IPS-18c (cell line): ENCODE measurements around the gene PTPRN2.
A peak's percentile ranks its signal among the peaks of the same experiment; 100 is the strongest.

Experiments
- H3K4me3 ChIP-seq: 2 replicates; pipeline ENCODE4 v1.7.0; 2013; ENCODE audit warnings: low read depth, mild to moderate bottlenecking, low read length, moderate library complexity; ENCODE audit not compliant: insufficient read depth
- H3K9me3 ChIP-seq: one replicate; pipeline ENCODE4 v1.6.1; 2013; ENCODE audit warnings: mild to moderate bottlenecking, low read length, moderate library complexity; ENCODE audit not compliant: control insufficient read depth, insufficient read depth

Gene PTPRN2

GRCh38 chr7:158077151-158077840, 510.3 kb downstream of the PTPRN2 start:
- no peak overlapping the region for H3K4me3 ChIP-seq
- peaks cover 52% of the 10 kb centered on the region for H3K9me3 ChIP-seq

- Histone ChIP-seq H3K9me3 (peaks cover 56% of the 10 kb centered on the region), H3K4me3 (no peak overlapping the region)
Measured at GRCh38 chr7:158076656-158077055, 511.0 kb downstream of the PTPRN2 start.

GRCh38 chr7:158076215-158076614, 511.4 kb downstream of the PTPRN2 start:
- Histone ChIP-seq H3K9me3 (peaks cover 57% of the 10 kb centered on the region), H3K4me3 (no peak overlapping the region; the same call in 1 of the 2 replicates)

GRCh38 chr7:158075633-158076001, 512.0 kb downstream of the PTPRN2 start:
- peaks cover 60% of the 10 kb centered on the region for H3K9me3 ChIP-seq
- H3K4me3 ChIP-seq: no peak overlapping the region; the same call in 1 of the 2 replicates

- H3K9me3 ChIP-seq: peaks cover 65% of the 10 kb centered on the region
Measured at GRCh38 chr7:158074896-158075632, 512.6 kb downstream of the PTPRN2 start.

DNA sequence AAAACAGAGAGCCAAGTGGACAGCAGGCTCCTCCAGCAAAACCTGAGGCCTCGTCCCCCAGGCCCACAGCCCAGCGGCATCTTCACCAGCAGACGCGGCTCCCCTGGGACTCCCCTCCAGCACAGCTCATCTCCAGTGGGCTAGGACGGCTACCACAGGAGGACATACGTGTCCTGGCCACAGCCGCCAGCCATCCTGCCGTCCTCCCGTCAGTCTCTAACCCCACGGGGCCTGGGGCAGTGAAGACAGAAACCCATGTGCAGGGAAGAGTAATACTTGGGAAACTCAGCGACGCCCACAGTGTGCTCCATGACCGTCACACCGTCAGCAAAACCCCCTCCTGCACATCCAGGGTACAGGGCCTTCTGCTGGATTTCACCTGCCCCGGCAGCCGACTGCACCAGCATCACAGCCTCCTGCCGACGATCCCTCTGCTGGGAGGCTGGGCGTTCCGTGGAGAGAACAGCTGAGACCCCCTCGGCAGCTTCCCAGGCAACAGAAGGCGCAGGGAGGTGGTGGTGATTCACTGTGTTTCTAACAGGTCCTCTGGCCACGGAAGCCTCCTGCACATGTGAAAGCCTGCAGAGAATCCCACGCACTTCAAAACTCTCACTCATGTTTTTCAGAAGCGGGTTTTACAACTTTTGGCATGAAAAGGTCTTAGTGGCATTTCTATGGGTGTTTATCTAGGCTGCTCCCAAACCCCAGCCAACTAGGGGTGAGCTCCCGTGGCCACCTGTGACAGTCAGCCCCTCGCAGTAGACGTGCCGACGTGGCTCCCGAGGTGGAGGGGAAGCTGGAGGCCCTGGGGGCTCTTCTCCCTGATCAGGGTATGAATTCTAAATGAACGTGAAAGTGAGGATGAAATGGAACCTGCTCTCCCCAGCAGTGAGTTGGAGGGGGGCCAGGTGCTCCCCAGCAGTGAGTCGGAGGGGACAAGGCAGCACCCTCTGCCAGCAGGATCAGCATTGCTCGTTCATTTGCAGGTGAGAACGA, 513.5 kb downstream of the PTPRN2 start:
- peak overlapping the region; percentile 1; the same call in 1 of the 2 replicates for H3K4me3 ChIP-seq
- peaks cover 63% of the 10 kb centered on the region for H3K9me3 ChIP-seq

More at GRCh38 chr7:158074896-158075632, 512.6 kb downstream of the PTPRN2 start:
- no peak overlapping the region for H3K4me3 ChIP-seq

GRCh38 chr7:158072991-158073730, 514.5 kb downstream of the PTPRN2 start:
- peaks cover 60% of the 10 kb centered on the region for H3K9me3 ChIP-seq

GRCh38 chr7:158070222-158070920, 517.3 kb downstream of the PTPRN2 start:
- Histone ChIP-seq H3K9me3 (peaks cover 58% of the 10 kb centered on the region), H3K4me3 (no peak overlapping the region)

More at GRCh38 chr7:158072991-158073730, 514.5 kb downstream of the PTPRN2 start:
- H3K4me3 ChIP-seq: peak overlapping the region; percentile 1; the same call in 1 of the 2 replicates

DNA sequence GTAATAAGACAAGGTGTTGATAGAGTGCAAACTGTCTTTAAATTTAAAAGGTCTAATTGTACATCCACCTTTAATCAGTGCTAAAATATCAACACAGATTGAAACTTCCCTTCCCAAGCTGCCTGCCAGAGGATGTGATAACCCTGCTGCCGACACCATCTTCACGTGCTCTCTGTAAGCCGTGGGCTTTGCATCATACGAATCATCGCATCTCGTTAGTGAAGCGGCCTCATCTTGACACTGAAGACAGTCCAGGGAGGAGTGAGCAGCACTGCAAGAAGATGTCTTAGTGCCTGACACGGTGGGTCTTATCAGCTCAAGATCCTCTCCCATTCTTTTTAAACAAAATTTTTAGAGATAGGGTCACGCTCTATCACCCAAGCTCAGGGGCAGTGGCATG, 518.8 kb downstream of the PTPRN2 start:
- Histone ChIP-seq H3K9me3 (peaks cover 49% of the 10 kb centered on the region), H3K4me3 (no peak overlapping the region)

DNA sequence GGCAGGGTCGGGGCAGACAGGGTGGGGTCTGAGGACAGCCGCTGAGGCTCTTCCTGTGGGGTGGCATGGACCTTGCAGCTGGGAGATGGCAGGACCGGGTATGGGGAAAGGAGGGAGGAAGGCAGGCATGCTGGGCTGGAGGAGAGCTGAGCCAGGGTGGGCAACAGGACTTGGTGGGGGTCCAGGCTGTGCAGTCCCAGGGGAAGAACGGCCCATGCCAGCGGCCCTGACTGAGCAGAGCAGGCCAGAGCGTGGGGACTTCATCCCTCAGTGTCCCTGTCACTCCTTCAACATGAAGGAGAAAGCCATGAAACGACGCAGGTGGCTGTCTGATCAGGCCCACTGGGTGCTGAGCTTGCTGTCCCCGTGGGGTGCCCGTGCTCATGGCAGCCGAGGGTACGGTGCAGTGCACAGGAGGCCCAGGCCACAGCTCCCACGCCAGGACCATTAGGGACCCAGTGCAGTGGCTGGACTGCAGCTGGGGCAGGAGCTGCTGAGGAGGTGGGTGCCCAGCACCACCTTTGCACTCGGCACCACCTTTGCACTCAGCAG, 519.6 kb downstream of the PTPRN2 start:
- Histone ChIP-seq H3K9me3 (peaks cover 45% of the 10 kb centered on the region), H3K4me3 (0 out of 2 replicates have a peak overlapping the region, but pooled peaks have one; percentile 9)

GRCh38 chr7:158067219-158067930, 520.2 kb downstream of the PTPRN2 start:
- H3K9me3 ChIP-seq: peaks cover 46% of the 10 kb centered on the region
- H3K4me3 ChIP-seq: no peak overlapping the region

- peaks cover 51% of the 10 kb centered on the region for H3K9me3 ChIP-seq
- no peak overlapping the region for H3K4me3 ChIP-seq
Measured at GRCh38 chr7:158066085-158066484, 521.5 kb downstream of the PTPRN2 start.

DNA sequence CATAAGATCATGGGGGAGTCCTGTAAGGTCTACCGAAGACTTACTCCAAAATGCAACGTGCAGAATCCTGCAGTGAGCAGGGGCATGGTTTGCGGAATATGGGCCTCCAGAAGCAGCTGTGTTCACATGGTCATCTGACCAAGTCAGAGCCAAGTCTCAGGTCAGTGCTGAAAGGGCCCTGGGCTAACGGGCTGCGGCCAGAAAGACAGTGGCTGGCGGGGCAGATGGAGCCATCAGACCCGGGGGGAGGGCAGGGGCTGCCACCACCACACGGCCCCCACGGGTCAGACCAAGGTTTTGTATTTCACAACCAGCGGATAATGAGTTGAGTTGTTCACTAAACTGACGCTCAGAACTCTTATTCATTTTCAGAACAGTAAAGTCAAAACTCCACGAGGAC, 522.3 kb downstream of the PTPRN2 start:
- Histone ChIP-seq H3K9me3 (peaks cover 49% of the 10 kb centered on the region), H3K4me3 (peak overlapping the region; percentile 3; the same call in 1 of the 2 replicates)

- H3K9me3 ChIP-seq: peaks cover 48% of the 10 kb centered on the region
- peak overlapping the region; percentile 3; the same call in 1 of the 2 replicates for H3K4me3 ChIP-seq
Measured at GRCh38 chr7:158064631-158065030, 523.0 kb downstream of the PTPRN2 start.
